Fibroblast of the aortic adventitia (primary cell): ENCODE measurements around the gene CNTROB. TPM values are rescaled to one million over a fixed set of nuclear protein-coding genes. Genes with fewer than 3 reads are reported as not detected.
A peak's percentile ranks its signal among the peaks of the same experiment; 100 is the strongest.

Experiments used
- DNase-seq: peaks from one replicate; pipeline ENCODE4 v3.0.0-alpha.2; 2010; ENCODE audit warnings: low read depth
- H3K4me3 ChIP-seq: 2 replicates; pipeline ENCODE4 v1.5.1; 2011; ENCODE audit warnings: low read depth, mild to moderate bottlenecking, control low read depth, low read length, moderate library complexity
- total RNA-seq: library from RNA; depleted of rRNA; stranded (reverse); fragments of >200 nt; gene quantifications from 2 replicates; pipeline ENCODE4 v1.2.3, GENCODE V29; 2012; ENCODE audit warnings: low replicate concordance
- TF ChIP-seq, protein P1 (sequence below): IDR thresholded peaks from 2 replicates; pipeline ENCODE4 v1.5.1; 2011; ENCODE audit warnings: mild to moderate bottlenecking, low read length, control low read depth, inconsistent platforms; ENCODE audit not compliant: insufficient read depth

CNTROB gene
- total RNA-seq, 1 donor, result 31.4 TPM

DNA sequence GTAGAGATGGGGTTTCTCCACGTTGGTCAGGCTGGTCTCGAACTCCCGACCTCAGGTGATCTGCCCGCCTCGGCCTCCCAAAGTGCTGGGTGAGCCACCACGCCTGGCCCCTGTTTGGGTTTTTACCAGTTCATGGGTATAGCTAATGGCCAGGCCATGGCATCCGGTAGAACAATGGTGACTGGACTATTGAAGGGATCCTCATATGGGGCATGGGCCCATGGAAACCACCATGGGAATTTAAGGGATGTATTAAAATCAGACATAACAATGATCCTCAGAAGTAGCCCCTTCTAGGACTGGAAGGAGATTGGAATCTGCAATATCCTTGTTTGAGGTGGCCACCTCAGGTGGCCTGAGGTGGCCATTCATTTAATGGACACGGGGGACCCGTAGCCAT lies 52.9 kb downstream of the CNTROB start:
- H3K4me3 ChIP-seq, result no peak overlapping the region
- DNase-seq, result no peak
- TF ChIP-seq, protein P1, sequence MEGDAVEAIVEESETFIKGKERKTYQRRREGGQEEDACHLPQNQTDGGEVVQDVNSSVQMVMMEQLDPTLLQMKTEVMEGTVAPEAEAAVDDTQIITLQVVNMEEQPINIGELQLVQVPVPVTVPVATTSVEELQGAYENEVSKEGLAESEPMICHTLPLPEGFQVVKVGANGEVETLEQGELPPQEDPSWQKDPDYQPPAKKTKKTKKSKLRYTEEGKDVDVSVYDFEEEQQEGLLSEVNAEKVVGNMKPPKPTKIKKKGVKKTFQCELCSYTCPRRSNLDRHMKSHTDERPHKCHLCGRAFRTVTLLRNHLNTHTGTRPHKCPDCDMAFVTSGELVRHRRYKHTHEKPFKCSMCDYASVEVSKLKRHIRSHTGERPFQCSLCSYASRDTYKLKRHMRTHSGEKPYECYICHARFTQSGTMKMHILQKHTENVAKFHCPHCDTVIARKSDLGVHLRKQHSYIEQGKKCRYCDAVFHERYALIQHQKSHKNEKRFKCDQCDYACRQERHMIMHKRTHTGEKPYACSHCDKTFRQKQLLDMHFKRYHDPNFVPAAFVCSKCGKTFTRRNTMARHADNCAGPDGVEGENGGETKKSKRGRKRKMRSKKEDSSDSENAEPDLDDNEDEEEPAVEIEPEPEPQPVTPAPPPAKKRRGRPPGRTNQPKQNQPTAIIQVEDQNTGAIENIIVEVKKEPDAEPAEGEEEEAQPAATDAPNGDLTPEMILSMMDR, result no peak

DNA sequence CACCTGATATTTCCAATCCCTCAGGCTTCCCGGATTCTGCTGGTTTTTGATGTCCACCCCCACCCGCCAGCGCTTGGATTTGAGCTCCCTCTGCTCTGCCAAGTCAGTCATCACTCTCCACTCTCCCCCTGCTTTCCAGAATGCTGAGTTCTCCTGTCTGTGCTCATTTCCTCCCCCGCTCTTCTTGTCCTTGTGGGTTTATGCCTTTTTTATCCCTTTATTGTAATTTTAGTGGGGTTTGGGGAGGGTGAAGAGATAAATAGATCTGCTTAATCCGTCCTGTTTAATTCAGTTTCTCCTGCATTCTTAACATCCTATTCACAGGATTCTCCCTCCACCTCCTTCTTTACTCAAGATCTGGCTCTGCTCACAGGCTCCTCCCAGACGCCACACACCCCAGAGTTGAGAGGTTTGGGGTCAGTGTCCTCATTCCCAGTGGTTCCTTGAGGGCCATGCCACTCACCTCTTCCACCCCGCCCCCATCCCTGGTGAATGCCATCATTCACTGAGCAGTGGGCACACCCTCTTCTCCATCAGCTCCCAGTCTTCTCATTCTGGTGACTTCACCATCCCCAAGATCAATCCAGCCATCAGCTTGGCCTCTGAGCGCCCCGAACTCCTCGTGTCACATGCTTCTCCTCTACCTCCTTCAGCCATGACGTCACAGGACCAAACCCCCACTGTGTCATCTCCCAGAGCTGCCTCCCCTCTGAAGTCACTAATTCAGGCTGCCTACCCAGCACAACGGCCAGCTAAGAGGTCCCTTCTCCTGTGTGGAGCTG lies 55.3 kb downstream of the CNTROB start:
- H3K4me3 ChIP-seq, result no peak overlapping the region
- TF ChIP-seq, protein P1, result no peak
- peak; percentile 49 for DNase-seq

DNA sequence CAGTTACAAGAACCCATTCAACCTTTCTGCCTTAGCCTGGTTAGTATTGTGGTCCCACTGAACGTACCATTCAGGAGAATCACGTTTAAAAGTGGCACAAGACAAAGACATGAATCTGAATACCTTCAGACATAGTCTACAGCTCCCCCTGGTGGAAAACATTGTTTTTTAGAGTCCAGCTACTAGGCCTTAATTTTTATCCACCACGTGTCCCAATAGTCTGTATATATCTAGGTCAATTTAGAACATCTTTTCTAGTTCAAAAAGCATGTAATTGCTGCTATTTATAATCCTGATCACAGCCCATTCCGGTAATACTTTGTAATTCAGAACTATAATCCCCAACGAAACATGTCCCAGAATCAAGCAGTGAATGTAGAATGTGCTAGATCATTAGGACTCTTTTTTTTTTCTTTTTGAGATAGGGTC lies 56.8 kb downstream of the CNTROB start:
- peak; percentile 94 for DNase-seq

DNA sequence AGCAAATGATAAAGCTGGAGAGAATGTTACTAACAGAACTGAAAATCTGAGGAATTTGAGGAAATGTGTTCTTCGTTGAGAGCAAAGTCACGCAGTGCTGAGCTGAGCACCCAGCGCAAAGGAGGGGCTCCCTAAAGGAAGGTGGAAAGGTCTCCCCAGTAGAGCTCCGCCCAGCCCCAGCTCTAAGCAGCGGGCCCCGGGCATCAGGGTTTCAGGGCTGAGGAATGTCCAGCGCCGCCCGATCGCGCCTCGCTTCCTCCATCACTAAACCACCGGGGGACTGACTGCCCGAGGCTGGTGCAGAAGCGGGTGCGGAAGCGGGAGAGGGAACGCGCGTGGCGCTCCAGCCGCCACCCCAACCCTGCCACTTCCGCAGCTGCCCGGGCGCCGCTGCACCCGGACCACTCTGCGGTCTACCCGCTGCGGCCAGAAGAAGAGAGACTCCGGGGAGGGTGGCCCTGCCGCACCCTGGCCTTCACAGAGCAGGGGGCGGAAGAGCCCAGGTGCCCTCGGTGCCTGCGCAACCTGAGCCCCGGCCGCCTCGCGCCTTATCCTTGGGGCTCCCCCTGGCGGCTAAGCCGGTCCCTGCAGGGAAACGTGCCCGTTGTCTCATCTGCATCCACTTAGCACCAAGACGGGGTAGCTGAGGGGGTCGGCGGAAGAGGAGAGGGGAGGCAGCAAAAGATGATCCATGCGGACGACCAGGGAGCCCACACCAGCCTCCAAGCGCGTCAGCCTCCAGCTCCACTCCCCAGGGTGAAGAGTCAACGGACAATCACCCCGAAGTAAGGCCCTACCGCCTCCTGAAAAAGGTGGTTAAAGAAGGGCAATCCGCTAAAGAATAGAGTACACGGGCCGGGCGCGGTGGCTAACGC lies 58.0 kb downstream of the CNTROB start:
- peak overlapping the region; percentile 71 for H3K4me3 ChIP-seq
- DNase-seq, result peak; percentile 60
- TF ChIP-seq, protein P1, result peak; percentile 97

More for the DNA sequence above, 56.8 kb downstream of the CNTROB start:
- no peak overlapping the region for H3K4me3 ChIP-seq
- TF ChIP-seq, protein P1, result peak; percentile 57

DNA sequence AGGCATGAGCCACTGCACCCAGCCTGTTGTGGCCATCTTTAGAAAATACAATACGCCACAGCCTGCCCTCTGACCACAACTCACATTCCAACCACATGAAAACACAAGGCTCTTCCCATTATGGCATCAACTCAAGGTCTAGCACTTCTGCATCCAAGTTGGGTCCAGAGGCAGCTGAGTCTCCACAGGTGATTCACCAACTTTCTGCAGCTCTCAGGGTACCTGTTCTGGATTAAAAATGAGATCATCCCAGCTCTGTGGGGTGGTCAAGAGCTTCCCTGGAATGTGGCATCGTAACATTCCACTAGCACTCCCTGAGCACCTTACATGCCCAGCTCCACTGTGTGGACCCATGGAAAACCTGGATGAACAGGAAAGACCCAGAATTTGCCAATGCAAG lies 60.5 kb downstream of the CNTROB start:
- TF ChIP-seq, protein P1, result no peak
- peak; percentile 50 for DNase-seq
- H3K4me3 ChIP-seq, result no peak overlapping the region

DNA sequence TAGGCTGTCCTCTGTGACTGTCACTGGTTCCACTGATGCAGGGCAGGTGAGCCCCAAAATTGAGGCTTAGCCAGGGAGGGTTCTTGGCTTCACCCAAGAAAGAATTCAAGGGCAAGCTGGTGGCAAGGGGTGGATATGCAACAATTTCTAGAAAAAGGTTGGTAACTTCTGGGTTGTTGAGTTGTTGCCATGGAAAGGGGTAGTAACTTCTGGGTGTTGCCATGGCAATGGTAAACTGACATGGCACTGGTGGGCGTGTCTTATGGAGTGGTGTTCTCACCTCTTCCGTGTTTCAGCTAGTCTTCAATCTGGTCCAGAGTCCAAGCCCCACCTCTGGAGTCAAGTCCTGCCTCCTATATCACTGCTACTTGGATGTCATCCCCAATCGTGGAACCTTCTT lies 60.9 kb downstream of the CNTROB start:
- no peak overlapping the region for H3K4me3 ChIP-seq
- TF ChIP-seq, protein P1, result no peak
- DNase-seq, result no peak
